ENCODE measurements around the gene KPNA1.

The KPNA1 gene

GRCh38 chr3:122538956-122539490 lies 24.3 kb upstream of the KPNA1 start:
- Histone ChIP-seq H3K4me1 (ENCODE audit: insufficient read depth, low read length) (peaks cover 31% of the 10 kb centered on the region), H3K9me3 (ENCODE audit: control insufficient read depth, insufficient read depth, low read length) (no peaks in the 10 kb centered on the region), H3K9ac (ENCODE audit: low read depth, low read length) (no peak overlapping the region), H3K36me3 (ENCODE audit: insufficient read depth, low read length) (no peaks in the 10 kb centered on the region; the same call in 1 of the 2 replicates)

GRCh38 chr3:122536632-122537001 lies 21.9 kb upstream of the KPNA1 start:
- H3K4me1 ChIP-seq (ENCODE audit: insufficient read depth, low read length) = peaks cover 34% of the 10 kb centered on the region
- 0 out of 2 replicates have a peak overlapping the region, but pooled peaks have one; percentile 1 for H3K9ac ChIP-seq (ENCODE audit: low read depth, low read length)
- H3K36me3 ChIP-seq (ENCODE audit: insufficient read depth, low read length) = no peaks in the 10 kb centered on the region; the same call in 1 of the 2 replicates
- no peaks in the 10 kb centered on the region for H3K9me3 ChIP-seq (ENCODE audit: control insufficient read depth, insufficient read depth, low read length)

- H3K4me1 ChIP-seq (ENCODE audit: insufficient read depth, low read length) = peaks cover 34% of the 10 kb centered on the region
- H3K9me3 ChIP-seq (ENCODE audit: control insufficient read depth, insufficient read depth, low read length) = no peaks in the 10 kb centered on the region
- 0 out of 2 replicates have a peak overlapping the region, but pooled peaks have one; percentile 1 for H3K9ac ChIP-seq (ENCODE audit: low read depth, low read length)
- no peaks in the 10 kb centered on the region; the same call in 1 of the 2 replicates for H3K36me3 ChIP-seq (ENCODE audit: insufficient read depth, low read length)
Observed at GRCh38 chr3:122535964-122536631, 21.4 kb upstream of the KPNA1 start.

GRCh38 chr3:122533931-122534334 lies 19.2 kb upstream of the KPNA1 start:
- peaks cover 34% of the 10 kb centered on the region for H3K4me1 ChIP-seq (ENCODE audit: insufficient read depth, low read length)
- H3K9me3 ChIP-seq (ENCODE audit: control insufficient read depth, insufficient read depth, low read length) = no peaks in the 10 kb centered on the region
- H3K9ac ChIP-seq (ENCODE audit: low read depth, low read length) = no peak overlapping the region
- no peaks in the 10 kb centered on the region; the same call in 1 of the 2 replicates for H3K36me3 ChIP-seq (ENCODE audit: insufficient read depth, low read length)

- Histone ChIP-seq H3K9ac (ENCODE audit: low read depth, low read length) (no peak overlapping the region), H3K4me1 (ENCODE audit: insufficient read depth, low read length) (peaks cover 34% of the 10 kb centered on the region), H3K36me3 (ENCODE audit: insufficient read depth, low read length) (no peaks in the 10 kb centered on the region; the same call in 1 of the 2 replicates), H3K9me3 (ENCODE audit: control insufficient read depth, insufficient read depth, low read length) (no peaks in the 10 kb centered on the region)
Observed at GRCh38 chr3:122533480-122533879, 18.7 kb upstream of the KPNA1 start.

GRCh38 chr3:122530164-122530563 lies 15.4 kb upstream of the KPNA1 start:
- no peak overlapping the region for H3K9ac ChIP-seq (ENCODE audit: low read depth, low read length)
- no peaks in the 10 kb centered on the region for H3K9me3 ChIP-seq (ENCODE audit: control insufficient read depth, insufficient read depth, low read length)
- H3K36me3 ChIP-seq (ENCODE audit: insufficient read depth, low read length) = no peaks in the 10 kb centered on the region; the same call in 1 of the 2 replicates
- peaks cover 8% of the 10 kb centered on the region; the same call in 1 of the 2 replicates for H3K4me1 ChIP-seq (ENCODE audit: insufficient read depth, low read length)

- no peak overlapping the region for H3K9ac ChIP-seq (ENCODE audit: low read depth, low read length)
- no peaks in the 10 kb centered on the region for H3K4me1 ChIP-seq (ENCODE audit: insufficient read depth, low read length)
- H3K36me3 ChIP-seq (ENCODE audit: insufficient read depth, low read length) = no peaks in the 10 kb centered on the region
- no peaks in the 10 kb centered on the region for H3K9me3 ChIP-seq (ENCODE audit: control insufficient read depth, insufficient read depth, low read length)
Observed at GRCh38 chr3:122523317-122523716, 8.6 kb upstream of the KPNA1 start.

- Histone ChIP-seq H3K9me3 (ENCODE audit: control insufficient read depth, insufficient read depth, low read length) (no peaks in the 10 kb centered on the region), H3K4me1 (ENCODE audit: insufficient read depth, low read length) (no peaks in the 10 kb centered on the region), H3K36me3 (ENCODE audit: insufficient read depth, low read length) (no peaks in the 10 kb centered on the region), H3K9ac (ENCODE audit: low read depth, low read length) (no peak overlapping the region)
Observed at GRCh38 chr3:122520861-122521260, 6.1 kb upstream of the KPNA1 start.

- Histone ChIP-seq H3K9ac (ENCODE audit: low read depth, low read length) (no peak overlapping the region), H3K36me3 (ENCODE audit: insufficient read depth, low read length) (no peaks in the 10 kb centered on the region), H3K4me1 (ENCODE audit: insufficient read depth, low read length) (no peaks in the 10 kb centered on the region), H3K9me3 (ENCODE audit: control insufficient read depth, insufficient read depth, low read length) (no peaks in the 10 kb centered on the region)
Observed at GRCh38 chr3:122519693-122520092, 5.0 kb upstream of the KPNA1 start.

GRCh38 chr3:122516846-122517360 lies 2.2 kb upstream of the KPNA1 start:
- Histone ChIP-seq H3K9me3 (ENCODE audit: control insufficient read depth, insufficient read depth, low read length) (no peaks in the 10 kb centered on the region), H3K9ac (ENCODE audit: low read depth, low read length) (no peak overlapping the region), H3K4me1 (ENCODE audit: insufficient read depth, low read length) (peaks cover 3% of the 10 kb centered on the region; the same call in 1 of the 2 replicates), H3K36me3 (ENCODE audit: insufficient read depth, low read length) (no peaks in the 10 kb centered on the region)

- no peaks in the 10 kb centered on the region for H3K9me3 ChIP-seq (ENCODE audit: control insufficient read depth, insufficient read depth, low read length)
- H3K4me1 ChIP-seq (ENCODE audit: insufficient read depth, low read length) = peaks cover 8% of the 10 kb centered on the region; the same call in 1 of the 2 replicates
- no peak overlapping the region for H3K9ac ChIP-seq (ENCODE audit: low read depth, low read length)
- no peaks in the 10 kb centered on the region for H3K36me3 ChIP-seq (ENCODE audit: insufficient read depth, low read length)
Observed at GRCh38 chr3:122515870-122516269, 1.1 kb upstream of the KPNA1 start.

- Histone ChIP-seq H3K9ac (ENCODE audit: low read depth, low read length) (peak overlapping the region; percentile 92; the same call in 1 of the 2 replicates), H3K9me3 (ENCODE audit: control insufficient read depth, insufficient read depth, low read length) (no peaks in the 10 kb centered on the region), H3K4me1 (ENCODE audit: insufficient read depth, low read length) (peaks cover 16% of the 10 kb centered on the region)
Observed at GRCh38 chr3:122515020-122515468, 305 bp upstream of the KPNA1 start.

GRCh38 chr3:122513386-122514122 lies 1.2 kb downstream of the KPNA1 start:
- no peaks in the 10 kb centered on the region for H3K9me3 ChIP-seq (ENCODE audit: control insufficient read depth, insufficient read depth, low read length)
- H3K4me1 ChIP-seq (ENCODE audit: insufficient read depth, low read length) = peaks cover 20% of the 10 kb centered on the region
- H3K36me3 ChIP-seq (ENCODE audit: insufficient read depth, low read length) = no peaks in the 10 kb centered on the region
- H3K9ac ChIP-seq (ENCODE audit: low read depth, low read length) = peak overlapping the region; percentile 92; the same call in 1 of the 2 replicates

More at GRCh38 chr3:122515020-122515468, 305 bp upstream of the KPNA1 start:
- no peaks in the 10 kb centered on the region for H3K36me3 ChIP-seq (ENCODE audit: insufficient read depth, low read length)

GRCh38 chr3:122512284-122512683 lies 2.5 kb downstream of the KPNA1 start:
- peaks cover 24% of the 10 kb centered on the region for H3K4me1 ChIP-seq (ENCODE audit: insufficient read depth, low read length)
- no peaks in the 10 kb centered on the region for H3K9me3 ChIP-seq (ENCODE audit: control insufficient read depth, insufficient read depth, low read length)
- H3K36me3 ChIP-seq (ENCODE audit: insufficient read depth, low read length) = no peaks in the 10 kb centered on the region
- 0 out of 2 replicates have a peak overlapping the region, but pooled peaks have one; percentile 7 for H3K9ac ChIP-seq (ENCODE audit: low read depth, low read length)

Data from ES-I3 (cell line).